ENCODE data around the gene NEDD4L.

- TF ChIP-seq, protein P1, sequence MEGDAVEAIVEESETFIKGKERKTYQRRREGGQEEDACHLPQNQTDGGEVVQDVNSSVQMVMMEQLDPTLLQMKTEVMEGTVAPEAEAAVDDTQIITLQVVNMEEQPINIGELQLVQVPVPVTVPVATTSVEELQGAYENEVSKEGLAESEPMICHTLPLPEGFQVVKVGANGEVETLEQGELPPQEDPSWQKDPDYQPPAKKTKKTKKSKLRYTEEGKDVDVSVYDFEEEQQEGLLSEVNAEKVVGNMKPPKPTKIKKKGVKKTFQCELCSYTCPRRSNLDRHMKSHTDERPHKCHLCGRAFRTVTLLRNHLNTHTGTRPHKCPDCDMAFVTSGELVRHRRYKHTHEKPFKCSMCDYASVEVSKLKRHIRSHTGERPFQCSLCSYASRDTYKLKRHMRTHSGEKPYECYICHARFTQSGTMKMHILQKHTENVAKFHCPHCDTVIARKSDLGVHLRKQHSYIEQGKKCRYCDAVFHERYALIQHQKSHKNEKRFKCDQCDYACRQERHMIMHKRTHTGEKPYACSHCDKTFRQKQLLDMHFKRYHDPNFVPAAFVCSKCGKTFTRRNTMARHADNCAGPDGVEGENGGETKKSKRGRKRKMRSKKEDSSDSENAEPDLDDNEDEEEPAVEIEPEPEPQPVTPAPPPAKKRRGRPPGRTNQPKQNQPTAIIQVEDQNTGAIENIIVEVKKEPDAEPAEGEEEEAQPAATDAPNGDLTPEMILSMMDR (IDR thresholded peaks at IDR 0.05) = no peak
- TF ChIP-seq EP300 (IDR thresholded peaks at IDR 0.05) = no peak
- TF ChIP-seq POLR2AphosphoS5 (IDR thresholded peaks at IDR 0.05) = no peak
These were observed 128.0 kb downstream of the NEDD4L start for GRCh38 chr18:58172031-58172430.

Measured in esophagus muscularis mucosa (tissue), 4 donors.